K562 (cell line): ENCODE data around the gene ZNF23. TPM values are rescaled to one million over a fixed set of nuclear protein-coding genes. Genes with fewer than 3 reads are reported as not detected.

ENCODE experiments used
- HOXB6 ChIP-seq: fragments of 250-450 bp; sonication (Bioruptor Pico); IDR thresholded peaks from 2 replicates; pipeline ENCODE4 v1.5.1; 2022; ENCODE audit warnings: mild to moderate bottlenecking, borderline replicate concordance
- IRF2 ChIP-seq: sonication (generic); formaldehyde crosslinking; IDR thresholded peaks from 2 replicates; pipeline ENCODE4 v1.8.1; 2022; ENCODE audit warnings: mild to moderate bottlenecking, missing genetic modification reagents
- JUN ChIP-seq, 2 experiments: sonication (generic) in 1 of 2; formaldehyde crosslinking in 1 of 2; IDR thresholded peaks; 2 replicates each; pipeline versions ENCODE4 v1.6.1 to v1.8.0; 2012 to 2022; ENCODE audit warnings: borderline replicate concordance in 2 of 2, mild to moderate bottlenecking in 2 of 2, improper control_type of control experiment in 1 of 2, low read depth in 1 of 2, low read length in 1 of 2, missing genetic modification reagents in 1 of 2
- KLF16 ChIP-seq: IDR thresholded peaks from 2 replicates; pipeline ENCODE4 v1.6.1; 2016; ENCODE audit warnings: antibody characterized with exemption
- NFE2 ChIP-seq: IDR thresholded peaks from 2 replicates; pipeline ENCODE4 v1.6.1; 2014; ENCODE audit warnings: antibody characterized with exemption, low read depth
- RFX1 ChIP-seq: fragments of 450-650 bp; IDR thresholded peaks from 2 replicates; pipeline ENCODE4 v1.6.1; 2016; ENCODE audit warnings: mild to moderate bottlenecking, moderate library complexity
- SETDB1 ChIP-seq: IDR thresholded peaks from one replicate; pipeline ENCODE4 v1.6.1; 2012; ENCODE audit warnings: low read length, control low read depth, inconsistent platforms
- SREBF2 ChIP-seq: sonication (generic); formaldehyde crosslinking; IDR thresholded peaks from 2 replicates; pipeline ENCODE4 v1.4.0; 2020; ENCODE audit warnings: mild to moderate bottlenecking, missing genetic modification reagents
- ZFP36 ChIP-seq: fragments of 150-350 bp; IDR thresholded peaks from 2 replicates; pipeline ENCODE4 v1.6.1; 2018; ENCODE audit warnings: low read length, low read depth; ENCODE audit not compliant: partially characterized antibody
- ZNF239 ChIP-seq: fragments of 250-450 bp; sonication (Bioruptor Pico); IDR thresholded peaks from 2 replicates; pipeline ENCODE4 v1.4.0; 2020; ENCODE audit warnings: mild to moderate bottlenecking
- ZNF77 ChIP-seq: fragments of 250-450 bp; sonication (Bioruptor Pico); IDR thresholded peaks from 2 replicates; pipeline ENCODE4 v1.5.0; 2020
- ZZZ3 ChIP-seq: fragments of 450-650 bp; IDR thresholded peaks from 2 replicates; pipeline ENCODE4 v1.6.1; 2016; ENCODE audit warnings: antibody characterized with exemption, mild to moderate bottlenecking, moderate library complexity
- polyA plus RNA-seq, 8 experiments: library from polyadenylated mRNA; depleted of rRNA in 4 of 8; stranded (reverse) in 5 of 8; unstranded in 3 of 8; fragments of >200 nt; fragmentation: Nextera tagmentation in 2 of 8; fragmentation: Illumina TruSeq in 1 of 8; extraction: Ambion mirVana in 2 of 8; extraction: Trizol in 1 of 8; gene quantifications; 2 replicates each; pipeline versions ENCODE4 v1.2.1 to v1.2.3, GENCODE V29; 2011 to 2014; ENCODE audit warnings: inconsistent platforms in 1 of 8, missing spikeins in 1 of 8
- total RNA-seq, 7 experiments: library from RNA; depleted of rRNA in 6 of 7; stranded (reverse); fragments of >200 nt in 6 of 7; fragmentation: Illumina TruSeq in 2 of 7; extraction: Trizol in 2 of 7; gene quantifications; 2 replicates each; pipeline versions ENCODE4 v1.2.1 to v1.2.3, GENCODE V29; 2011 to 2021; ENCODE audit warnings: low replicate concordance in 1 of 7
- TF ChIP-seq, protein P1 (sequence below): fragments of 450-650 bp; IDR thresholded peaks from 2 replicates; pipeline ENCODE4 v1.6.1; 2017; ENCODE audit warnings: antibody characterized with exemption, mild to moderate bottlenecking
- TF ChIP-seq, protein P2 (sequence below): fragments of 250-450 bp; sonication (Bioruptor Pico); IDR thresholded peaks from 2 replicates; pipeline ENCODE4 v1.4.0; 2020; ENCODE audit warnings: mild to moderate bottlenecking, moderate library complexity, borderline replicate concordance
- TF ChIP-seq, protein P3 (sequence below), 2 experiments: fragments of 200-800 bp in 1 of 2; sonication (Bioruptor generic) in 1 of 2; sonication (generic) in 1 of 2; formaldehyde crosslinking in 1 of 2; IDR thresholded peaks in 1 of 2; conservative IDR thresholded peaks in 1 of 2; 2 replicates each; pipeline versions ENCODE4 v1.5.0 to v1.6.1; 2016 to 2020; ENCODE audit warnings: missing compliant biosample characterization in 1 of 2, missing genetic modification characterization in 1 of 2, missing genetic modification reagents in 1 of 2
- TF ChIP-seq, protein P4 (sequence below), 2 experiments: fragments of 450-650 bp; conservative IDR thresholded peaks; 2 replicates each; pipeline ENCODE4 v1.6.1; 2017; ENCODE audit warnings: mild to moderate bottlenecking in 2 of 2, moderate library complexity in 2 of 2

The ZNF23 gene
- total and polyA plus RNA-seq, 9 of the 15 experiments (the other 6 are each of a cell fraction or from before 2014, with no cell fraction given): 4.7 to 13.4 (median 11.2) TPM

GRCh38 chr16:71484006-71484893 is 22.2 kb upstream of the ZNF23 start (continued):
- TF ChIP-seq, protein P1, sequence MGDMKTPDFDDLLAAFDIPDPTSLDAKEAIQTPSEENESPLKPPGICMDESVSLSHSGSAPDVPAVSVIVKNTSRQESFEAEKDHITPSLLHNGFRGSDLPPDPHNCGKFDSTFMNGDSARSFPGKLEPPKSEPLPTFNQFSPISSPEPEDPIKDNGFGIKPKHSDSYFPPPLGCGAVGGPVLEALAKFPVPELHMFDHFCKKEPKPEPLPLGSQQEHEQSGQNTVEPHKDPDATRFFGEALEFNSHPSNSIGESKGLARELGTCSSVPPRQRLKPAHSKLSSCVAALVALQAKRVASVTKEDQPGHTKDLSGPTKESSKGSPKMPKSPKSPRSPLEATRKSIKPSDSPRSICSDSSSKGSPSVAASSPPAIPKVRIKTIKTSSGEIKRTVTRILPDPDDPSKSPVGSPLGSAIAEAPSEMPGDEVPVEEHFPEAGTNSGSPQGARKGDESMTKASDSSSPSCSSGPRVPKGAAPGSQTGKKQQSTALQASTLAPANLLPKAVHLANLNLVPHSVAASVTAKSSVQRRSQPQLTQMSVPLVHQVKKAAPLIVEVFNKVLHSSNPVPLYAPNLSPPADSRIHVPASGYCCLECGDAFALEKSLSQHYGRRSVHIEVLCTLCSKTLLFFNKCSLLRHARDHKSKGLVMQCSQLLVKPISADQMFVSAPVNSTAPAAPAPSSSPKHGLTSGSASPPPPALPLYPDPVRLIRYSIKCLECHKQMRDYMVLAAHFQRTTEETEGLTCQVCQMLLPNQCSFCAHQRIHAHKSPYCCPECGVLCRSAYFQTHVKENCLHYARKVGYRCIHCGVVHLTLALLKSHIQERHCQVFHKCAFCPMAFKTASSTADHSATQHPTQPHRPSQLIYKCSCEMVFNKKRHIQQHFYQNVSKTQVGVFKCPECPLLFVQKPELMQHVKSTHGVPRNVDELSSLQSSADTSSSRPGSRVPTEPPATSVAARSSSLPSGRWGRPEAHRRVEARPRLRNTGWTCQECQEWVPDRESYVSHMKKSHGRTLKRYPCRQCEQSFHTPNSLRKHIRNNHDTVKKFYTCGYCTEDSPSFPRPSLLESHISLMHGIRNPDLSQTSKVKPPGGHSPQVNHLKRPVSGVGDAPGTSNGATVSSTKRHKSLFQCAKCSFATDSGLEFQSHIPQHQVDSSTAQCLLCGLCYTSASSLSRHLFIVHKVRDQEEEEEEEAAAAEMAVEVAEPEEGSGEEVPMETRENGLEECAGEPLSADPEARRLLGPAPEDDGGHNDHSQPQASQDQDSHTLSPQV: no peak
- TF ChIP-seq ZFP36 (no peak), RFX1 (peak; percentile 35; the same call in 1 of the 2 replicates), SETDB1 (no peak), KLF16 (no peak), ZNF77 (CRISPR knock-in tag) (no peak), NFE2 (no peak), ZNF239 (CRISPR knock-in tag) (no peak), SREBF2 (CRISPR knock-in tag) (0 out of 2 replicates have a peak, but pooled peaks have one; percentile 29), ZZZ3 (no peak), JUN (IDR thresholded peaks at IDR 0.05; ENCODE audit: borderline replicate concordance, low read depth, low read length) (no peak), JUN (CRISPR knock-in tag; IDR thresholded peaks at IDR 0.05; ENCODE audit: borderline replicate concordance) (no peak), HOXB6 (CRISPR knock-in tag) (no peak), IRF2 (no peak)
- TF ChIP-seq, protein P2, sequence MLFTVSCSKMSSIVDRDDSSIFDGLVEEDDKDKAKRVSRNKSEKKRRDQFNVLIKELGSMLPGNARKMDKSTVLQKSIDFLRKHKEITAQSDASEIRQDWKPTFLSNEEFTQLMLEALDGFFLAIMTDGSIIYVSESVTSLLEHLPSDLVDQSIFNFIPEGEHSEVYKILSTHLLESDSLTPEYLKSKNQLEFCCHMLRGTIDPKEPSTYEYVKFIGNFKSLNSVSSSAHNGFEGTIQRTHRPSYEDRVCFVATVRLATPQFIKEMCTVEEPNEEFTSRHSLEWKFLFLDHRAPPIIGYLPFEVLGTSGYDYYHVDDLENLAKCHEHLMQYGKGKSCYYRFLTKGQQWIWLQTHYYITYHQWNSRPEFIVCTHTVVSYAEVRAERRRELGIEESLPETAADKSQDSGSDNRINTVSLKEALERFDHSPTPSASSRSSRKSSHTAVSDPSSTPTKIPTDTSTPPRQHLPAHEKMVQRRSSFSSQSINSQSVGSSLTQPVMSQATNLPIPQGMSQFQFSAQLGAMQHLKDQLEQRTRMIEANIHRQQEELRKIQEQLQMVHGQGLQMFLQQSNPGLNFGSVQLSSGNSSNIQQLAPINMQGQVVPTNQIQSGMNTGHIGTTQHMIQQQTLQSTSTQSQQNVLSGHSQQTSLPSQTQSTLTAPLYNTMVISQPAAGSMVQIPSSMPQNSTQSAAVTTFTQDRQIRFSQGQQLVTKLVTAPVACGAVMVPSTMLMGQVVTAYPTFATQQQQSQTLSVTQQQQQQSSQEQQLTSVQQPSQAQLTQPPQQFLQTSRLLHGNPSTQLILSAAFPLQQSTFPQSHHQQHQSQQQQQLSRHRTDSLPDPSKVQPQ (CRISPR knock-in tag): no peak
- TF ChIP-seq, protein P3, sequence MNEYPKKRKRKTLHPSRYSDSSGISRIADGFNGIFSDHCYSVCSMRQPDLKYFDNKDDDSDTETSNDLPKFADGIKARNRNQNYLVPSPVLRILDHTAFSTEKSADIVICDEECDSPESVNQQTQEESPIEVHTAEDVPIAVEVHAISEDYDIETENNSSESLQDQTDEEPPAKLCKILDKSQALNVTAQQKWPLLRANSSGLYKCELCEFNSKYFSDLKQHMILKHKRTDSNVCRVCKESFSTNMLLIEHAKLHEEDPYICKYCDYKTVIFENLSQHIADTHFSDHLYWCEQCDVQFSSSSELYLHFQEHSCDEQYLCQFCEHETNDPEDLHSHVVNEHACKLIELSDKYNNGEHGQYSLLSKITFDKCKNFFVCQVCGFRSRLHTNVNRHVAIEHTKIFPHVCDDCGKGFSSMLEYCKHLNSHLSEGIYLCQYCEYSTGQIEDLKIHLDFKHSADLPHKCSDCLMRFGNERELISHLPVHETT (CRISPR knock-in tag; conservative IDR thresholded peaks at IDR 0.05 in 1 of 2, IDR thresholded peaks at IDR 0.05 in 1 of 2): no peak
- TF ChIP-seq, protein P4, sequence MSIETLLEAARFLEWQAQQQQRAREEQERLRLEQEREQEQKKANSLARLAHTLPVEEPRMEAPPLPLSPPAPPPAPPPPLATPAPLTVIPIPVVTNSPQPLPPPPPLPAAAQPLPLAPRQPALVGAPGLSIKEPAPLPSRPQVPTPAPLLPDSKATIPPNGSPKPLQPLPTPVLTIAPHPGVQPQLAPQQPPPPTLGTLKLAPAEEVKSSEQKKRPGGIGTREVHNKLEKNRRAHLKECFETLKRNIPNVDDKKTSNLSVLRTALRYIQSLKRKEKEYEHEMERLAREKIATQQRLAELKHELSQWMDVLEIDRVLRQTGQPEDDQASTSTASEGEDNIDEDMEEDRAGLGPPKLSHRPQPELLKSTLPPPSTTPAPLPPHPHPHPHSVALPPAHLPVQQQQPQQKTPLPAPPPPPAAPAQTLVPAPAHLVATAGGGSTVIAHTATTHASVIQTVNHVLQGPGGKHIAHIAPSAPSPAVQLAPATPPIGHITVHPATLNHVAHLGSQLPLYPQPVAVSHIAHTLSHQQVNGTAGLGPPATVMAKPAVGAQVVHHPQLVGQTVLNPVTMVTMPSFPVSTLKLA (conservative IDR thresholded peaks at IDR 0.05): peak; percentile 53 to 78; a peak in 2 of 4 replicates
